ENCODE measurements around the gene PLCH1. TPM values are rescaled to one million over a fixed set of nuclear protein-coding genes. Genes with fewer than 3 reads are reported as not detected.
"Not testable (repeated sequence)": the region's sequence is repeated elsewhere in the genome, so short reads cannot be mapped to it uniquely, and the experiment has no call there.

Gene PLCH1
- polyA plus RNA-seq, 1 experiment: 0.04 TPM

DNA sequence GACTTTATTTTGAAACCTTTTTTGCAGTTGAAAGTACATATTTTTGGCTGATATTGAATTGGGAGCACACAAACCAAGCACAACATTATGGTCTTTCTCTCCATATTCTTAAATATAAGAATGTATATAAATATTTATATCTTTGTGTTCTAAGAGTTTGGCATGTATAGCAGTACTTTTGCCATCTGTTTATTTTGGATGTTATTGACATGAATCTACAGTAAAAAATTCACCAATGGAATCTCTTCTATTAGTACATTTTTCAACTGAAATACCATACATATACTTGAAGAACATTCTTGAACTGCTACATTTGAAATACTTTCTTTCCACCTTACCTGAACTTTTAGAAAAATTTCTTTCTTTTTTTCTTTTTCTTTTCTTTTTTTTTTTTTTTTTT lies 342.2 kb downstream of the PLCH1 start:
- no peaks in the 10 kb centered on the region for H3K9me3 ChIP-seq (ENCODE audit: control insufficient read depth, insufficient read depth, low read length)
- no peak overlapping the region for H3K27ac ChIP-seq (ENCODE audit: low read depth, low read length)
- POLR2A ChIA-PET: no interaction called here
- TF ChIP-seq CTCF (IDR thresholded peaks at IDR 0.05; ENCODE audit: low read depth, low read length): no peak
- CTCF ChIA-PET: no interaction called here
- H3K27me3 ChIP-seq (ENCODE audit: control insufficient read depth, insufficient read depth, low read length): no peaks in the 10 kb centered on the region
- no peak overlapping the region for H3K4me3 ChIP-seq (ENCODE audit: low read depth, low read length)
- DNase-seq (ENCODE audit: low read depth, low spot score): no peak

GRCh38 chr3:155398046-155398445 lies 346.8 kb downstream of the PLCH1 start:
- ChIA-PET POLR2A (interaction anchor here (0.6 kb wide), 1 partner anchor 471 kb away, joined by 4 read pairs; no protein-coding TSS in a partner anchor), CTCF (no interaction called here)
- DNase-seq (ENCODE audit: low read depth, low spot score): no peak
- Histone ChIP-seq H3K27me3 (ENCODE audit: control insufficient read depth, insufficient read depth, low read length) (no peaks in the 10 kb centered on the region), H3K27ac (ENCODE audit: low read depth, low read length) (no peak overlapping the region), H3K4me3 (ENCODE audit: low read depth, low read length) (no peak overlapping the region), H3K9me3 (ENCODE audit: control insufficient read depth, insufficient read depth, low read length) (no peaks in the 10 kb centered on the region)
- no peak for TF ChIP-seq CTCF (IDR thresholded peaks at IDR 0.05; ENCODE audit: low read depth, low read length)

- POLR2A ChIA-PET; H3K9me3 ChIP-seq (ENCODE audit: control insufficient read depth, insufficient read depth, low read length); H3K27ac ChIP-seq (ENCODE audit: low read depth, low read length); H3K4me3 ChIP-seq (ENCODE audit: low read depth, low read length); H3K27me3 ChIP-seq (ENCODE audit: control insufficient read depth, insufficient read depth, low read length); DNase-seq (ENCODE audit: low read depth, low spot score): not testable (repeated sequence)
- CTCF ChIA-PET: interaction anchor here (0.6 kb wide), 1 partner anchor 256 kb away, joined by 3 read pairs; no protein-coding TSS in a partner anchor
Observed at GRCh38 chr3:155394896-155395295, 350.0 kb downstream of the PLCH1 start.

GRCh38 chr3:155394240-155394639 lies 350.6 kb downstream of the PLCH1 start:
- TF ChIP-seq CTCF (IDR thresholded peaks at IDR 0.05; ENCODE audit: low read depth, low read length): no peak
- CTCF ChIA-PET: interaction anchor here (1.2 kb wide), 1 partner anchor 12 kb away, joined by 4 read pairs; no protein-coding TSS in a partner anchor
- H3K4me3 ChIP-seq (ENCODE audit: low read depth, low read length): no peak overlapping the region
- H3K27ac ChIP-seq (ENCODE audit: low read depth, low read length): no peak overlapping the region
- H3K9me3 ChIP-seq (ENCODE audit: control insufficient read depth, insufficient read depth, low read length): no peaks in the 10 kb centered on the region
- no peak for DNase-seq (ENCODE audit: low read depth, low spot score)
- no peaks in the 10 kb centered on the region for H3K27me3 ChIP-seq (ENCODE audit: control insufficient read depth, insufficient read depth, low read length)
- POLR2A ChIA-PET: no interaction called here

DNA sequence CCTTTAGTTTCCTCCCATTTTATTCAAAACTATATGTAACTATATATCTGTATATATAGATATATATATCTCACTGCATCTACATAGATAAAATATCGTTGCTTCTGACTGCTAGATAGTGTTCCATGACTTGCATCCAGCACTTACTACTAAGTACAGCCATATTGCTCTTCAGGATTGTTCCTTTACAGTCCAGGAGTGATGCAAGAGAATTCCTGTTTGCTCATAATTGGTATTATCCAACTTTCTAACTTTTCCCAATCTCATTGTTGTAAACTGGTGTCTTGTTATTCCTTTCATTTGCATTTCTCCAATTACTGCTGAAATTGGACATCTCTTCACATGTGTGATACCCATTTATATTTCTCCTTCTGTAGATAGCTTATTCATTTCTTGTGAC lies 351.6 kb downstream of the PLCH1 start:
- H3K4me3 ChIP-seq (ENCODE audit: low read depth, low read length): no peak overlapping the region
- no peak for DNase-seq (ENCODE audit: low read depth, low spot score)
- H3K27me3 ChIP-seq (ENCODE audit: control insufficient read depth, insufficient read depth, low read length): no peaks in the 10 kb centered on the region
- POLR2A ChIA-PET: no interaction called here
- no peaks in the 10 kb centered on the region for H3K9me3 ChIP-seq (ENCODE audit: control insufficient read depth, insufficient read depth, low read length)
- H3K27ac ChIP-seq (ENCODE audit: low read depth, low read length): no peak overlapping the region
- CTCF ChIA-PET: interaction anchor here (0.6 to 1.2 kb wide), 3 partner anchors 11 to 1117 kb away, joined by 3 to 4 read pairs (median 4); no protein-coding TSS in a partner anchor
- TF ChIP-seq CTCF (IDR thresholded peaks at IDR 0.05; ENCODE audit: low read depth, low read length): no peak

- POLR2A ChIA-PET: no interaction called here
- no peak overlapping the region for H3K4me3 ChIP-seq (ENCODE audit: low read depth, low read length)
- CTCF ChIA-PET: interaction anchor here (0.7 kb wide), 1 partner anchor 8 kb away, joined by 3 read pairs; no protein-coding TSS in a partner anchor
- no peak for DNase-seq (ENCODE audit: low read depth, low spot score)
- no peak overlapping the region for H3K27ac ChIP-seq (ENCODE audit: low read depth, low read length)
- no peaks in the 10 kb centered on the region for H3K27me3 ChIP-seq (ENCODE audit: control insufficient read depth, insufficient read depth, low read length)
- no peak for TF ChIP-seq CTCF (IDR thresholded peaks at IDR 0.05; ENCODE audit: low read depth, low read length)
- no peaks in the 10 kb centered on the region for H3K9me3 ChIP-seq (ENCODE audit: control insufficient read depth, insufficient read depth, low read length)
Observed at GRCh38 chr3:155392138-155392537, 352.7 kb downstream of the PLCH1 start.
